Astrocyte (in vitro differentiated cells and primary cell): ENCODE results near the gene SHISAL1. TPM values are rescaled to one million over a fixed set of nuclear protein-coding genes. Genes with fewer than 3 reads are reported as not detected.

Source experiments
- DNase-seq: peaks from one replicate; pipeline ENCODE4 v3.0.0-alpha.2; 2010; ENCODE audit warnings: low read depth
- FAIRE-seq: peaks from 2 replicates; lab custom pipeline; 2011; peaks lifted over from hg19 to GRCh38; lab: Jason Lieb, UNC
- H2AFZ ChIP-seq: 2 replicates; pipeline ENCODE4 v1.6.0; 2012; ENCODE audit warnings: low read depth, low read length, inconsistent platforms
- H3K27ac ChIP-seq: 2 replicates; pipeline ENCODE4 v1.5.1; 2011; ENCODE audit warnings: low read depth, low read length, inconsistent platforms
- H3K27me3 ChIP-seq: 2 replicates; pipeline ENCODE4 v1.6.0; 2011; ENCODE audit warnings: low read length, inconsistent platforms; ENCODE audit not compliant: insufficient read depth
- H3K36me3 ChIP-seq: 2 replicates; pipeline ENCODE4 v1.5.1; 2011; ENCODE audit warnings: low read length, inconsistent platforms; ENCODE audit not compliant: insufficient read depth
- H3K4me1 ChIP-seq: 2 replicates; pipeline ENCODE4 v1.5.1; 2011; ENCODE audit warnings: low read length, inconsistent platforms; ENCODE audit not compliant: insufficient read depth
- H3K4me2 ChIP-seq: 2 replicates; pipeline ENCODE4 v1.6.0; 2012; ENCODE audit warnings: low read length, inconsistent platforms
- H3K4me3 ChIP-seq: 2 replicates; pipeline ENCODE4 v1.5.1; 2011; ENCODE audit warnings: low read depth, mild to moderate bottlenecking, low read length, inconsistent platforms; ENCODE audit not compliant: insufficient read depth
- H3K79me2 ChIP-seq: 2 replicates; pipeline ENCODE4 v1.6.0; 2012; ENCODE audit warnings: mild to moderate bottlenecking, low read length, inconsistent platforms; ENCODE audit not compliant: insufficient read depth
- H3K9ac ChIP-seq: 2 replicates; pipeline ENCODE4 v1.6.0; 2012; ENCODE audit warnings: mild to moderate bottlenecking, low read length, inconsistent platforms
- H3K9me3 ChIP-seq: 2 replicates; pipeline ENCODE4 v1.5.1; 2012; ENCODE audit warnings: low read depth, mild to moderate bottlenecking, low read length, inconsistent platforms; ENCODE audit not compliant: insufficient read depth
- H4K20me1 ChIP-seq: 2 replicates; pipeline ENCODE4 v1.6.0; 2012; ENCODE audit warnings: low read length, inconsistent platforms; ENCODE audit not compliant: insufficient read depth
- H3K27ac Mint-ChIP-seq: one replicate; pipeline ENCODE4 v1.8.0; 2021; ENCODE audit warnings: mild to moderate bottlenecking, mixed read lengths; ENCODE audit not compliant: unreplicated experiment
- H3K27me3 Mint-ChIP-seq: one replicate; pipeline ENCODE4 v1.8.0; 2021; ENCODE audit warnings: low read depth, mixed read lengths; ENCODE audit not compliant: unreplicated experiment
- H3K36me3 Mint-ChIP-seq: one replicate; pipeline ENCODE4 v1.8.0; 2021; ENCODE audit warnings: low read depth, mixed read lengths; ENCODE audit not compliant: unreplicated experiment
- H3K4me1 Mint-ChIP-seq: one replicate; pipeline ENCODE4 v1.8.0; 2021; ENCODE audit warnings: low read depth, mixed read lengths; ENCODE audit not compliant: unreplicated experiment
- H3K4me3 Mint-ChIP-seq: one replicate; pipeline ENCODE4 v1.8.0; 2021; ENCODE audit warnings: mild to moderate bottlenecking, moderate library complexity, mixed read lengths; ENCODE audit not compliant: unreplicated experiment
- H3K9me3 Mint-ChIP-seq: one replicate; pipeline ENCODE4 v1.8.0; 2021; ENCODE audit warnings: mild to moderate bottlenecking, mixed read lengths; ENCODE audit not compliant: unreplicated experiment
- CTCF ChIP-seq: IDR thresholded peaks from 2 replicates; pipeline ENCODE4 v1.5.1; 2011; ENCODE audit warnings: low read depth, mild to moderate bottlenecking, inconsistent platforms, low read length, moderate library complexity; ENCODE audit not compliant: insufficient read depth
- EZH2 ChIP-seq: IDR thresholded peaks from 2 replicates; pipeline ENCODE4 v1.6.1; 2012; ENCODE audit warnings: mild to moderate bottlenecking, low read length, inconsistent platforms; ENCODE audit not compliant: insufficient read depth
- total RNA-seq: library from RNA; stranded (reverse); gene quantifications from 2 replicates; pipeline ENCODE4 v1.2.1, GENCODE V29; 2021

SHISAL1 gene
- total RNA-seq, 1 donor from 2014 or later = 0.36 TPM

GRCh38 chr22:44335066-44335839 lies 22.5 kb upstream of the SHISAL1 start:
- no peak overlapping the region for H3K4me3 Mint-ChIP-seq
- Histone ChIP-seq H3K36me3 (no peaks in the 10 kb centered on the region), H3K9ac (no peak overlapping the region), H2AFZ (no peak overlapping the region), H4K20me1 (peaks cover 6% of the 10 kb centered on the region), H3K27ac (no peak overlapping the region), H3K9me3 (no peaks in the 10 kb centered on the region), H3K4me1 (peaks cover 8% of the 10 kb centered on the region), H3K79me2 (no peaks in the 10 kb centered on the region), H3K4me3 (no peak overlapping the region), H3K4me2 (no peak overlapping the region), H3K27me3 (peaks cover 19% of the 10 kb centered on the region)
- H3K9me3 Mint-ChIP-seq = no peaks in the 10 kb centered on the region
- no peak overlapping the region for H3K27ac Mint-ChIP-seq
- DNase-seq = no peak
- TF ChIP-seq EZH2 (no peak), CTCF (no peak)
- no peaks in the 10 kb centered on the region for H3K36me3 Mint-ChIP-seq
- H3K4me1 Mint-ChIP-seq = peaks cover 3% of the 10 kb centered on the region
- H3K27me3 Mint-ChIP-seq = peaks cover 33% of the 10 kb centered on the region
- FAIRE-seq = no peak

- Mint-ChIP-seq H3K4me1 (peaks cover 3% of the 10 kb centered on the region), H3K27ac (no peak overlapping the region), H3K36me3 (no peaks in the 10 kb centered on the region), H3K4me3 (no peak overlapping the region), H3K27me3 (peaks cover 35% of the 10 kb centered on the region), H3K9me3 (no peaks in the 10 kb centered on the region)
- no peak overlapping the region for H3K4me2 ChIP-seq
- no peaks in the 10 kb centered on the region for H3K79me2 ChIP-seq
- FAIRE-seq = peak; percentile 56
- no peak overlapping the region for H2AFZ ChIP-seq
- H3K9ac ChIP-seq = no peak overlapping the region
- no peaks in the 10 kb centered on the region for H3K9me3 ChIP-seq
- H3K36me3 ChIP-seq = no peaks in the 10 kb centered on the region
- peaks cover 6% of the 10 kb centered on the region for H4K20me1 ChIP-seq
- peaks cover 21% of the 10 kb centered on the region for H3K27me3 ChIP-seq
- peaks cover 11% of the 10 kb centered on the region for H3K4me1 ChIP-seq
- TF ChIP-seq EZH2 (no peak), CTCF (no peak)
- no peak overlapping the region for H3K27ac ChIP-seq
- DNase-seq = no peak
- H3K4me3 ChIP-seq = no peak overlapping the region
Measured at GRCh38 chr22:44333847-44334635, 21.3 kb upstream of the SHISAL1 start.
